ENCODE measurements around the gene MRLN.

MRLN gene

GRCh38 chr10:59781511-59781910 is 28.3 kb upstream of the MRLN start:
- DNase-seq (ENCODE audit: low spot score) = no peak
- no peak for TF ChIP-seq CTCF (IDR thresholded peaks at IDR 0.05; ENCODE audit: extremely low read depth, insufficient read depth, missing control alignments)
- in situ Hi-C loops (cut with MboI; ENCODE audit: low pct_unique_long_range_greater_than_20kb, low sequenced_read_pairs, unreplicated experiment) = no loop called here

DNA sequence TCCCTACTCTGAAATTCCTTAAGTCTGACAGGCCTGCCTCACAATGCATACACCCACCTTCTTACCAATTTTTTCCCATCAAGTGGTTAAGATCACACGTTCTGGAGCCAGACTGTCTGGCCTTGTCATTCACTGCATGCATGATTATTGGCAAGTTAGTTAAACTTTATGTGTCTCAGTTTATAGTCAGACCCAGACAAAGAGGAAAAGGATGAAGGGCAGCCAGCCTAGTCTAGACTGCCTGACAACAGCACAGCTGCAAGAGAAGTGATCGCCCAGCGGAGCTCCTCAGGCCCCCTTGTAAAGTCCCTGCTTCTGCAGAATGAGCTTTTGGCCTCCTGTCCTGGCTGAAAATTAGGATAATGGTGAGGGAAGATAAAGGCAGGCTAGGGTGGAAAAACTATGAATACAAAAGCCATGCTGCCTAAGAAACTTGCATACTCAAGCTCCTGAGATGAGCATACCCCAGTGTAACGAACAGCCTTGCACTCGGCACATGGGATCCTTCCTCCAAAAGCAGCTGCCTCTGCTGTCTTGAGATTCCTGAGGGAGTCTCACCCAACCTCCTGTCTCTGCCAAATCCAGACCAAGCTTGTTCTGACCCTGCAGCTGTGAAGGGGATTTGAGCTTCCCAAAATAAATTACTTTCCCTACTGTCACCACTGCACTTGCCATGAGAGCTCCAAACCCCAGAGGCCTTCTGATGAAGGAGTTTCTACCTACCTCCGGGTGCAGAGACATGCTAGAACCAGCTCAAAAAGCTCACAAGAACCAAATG is 26.7 kb upstream of the MRLN start:
- no peak for DNase-seq (ENCODE audit: low spot score)
- TF ChIP-seq CTCF (IDR thresholded peaks at IDR 0.05; ENCODE audit: extremely low read depth, insufficient read depth, missing control alignments) = no peak
- in situ Hi-C loops (cut with MboI; ENCODE audit: low pct_unique_long_range_greater_than_20kb, low sequenced_read_pairs, unreplicated experiment) = no loop called here

GRCh38 chr10:59774451-59774850 is 21.2 kb upstream of the MRLN start:
- no peak for DNase-seq (ENCODE audit: low spot score)
- in situ Hi-C loops (cut with MboI; ENCODE audit: low pct_unique_long_range_greater_than_20kb, low sequenced_read_pairs, unreplicated experiment) = no loop called here
- no peak for TF ChIP-seq CTCF (IDR thresholded peaks at IDR 0.05; ENCODE audit: extremely low read depth, insufficient read depth, missing control alignments)

DNA sequence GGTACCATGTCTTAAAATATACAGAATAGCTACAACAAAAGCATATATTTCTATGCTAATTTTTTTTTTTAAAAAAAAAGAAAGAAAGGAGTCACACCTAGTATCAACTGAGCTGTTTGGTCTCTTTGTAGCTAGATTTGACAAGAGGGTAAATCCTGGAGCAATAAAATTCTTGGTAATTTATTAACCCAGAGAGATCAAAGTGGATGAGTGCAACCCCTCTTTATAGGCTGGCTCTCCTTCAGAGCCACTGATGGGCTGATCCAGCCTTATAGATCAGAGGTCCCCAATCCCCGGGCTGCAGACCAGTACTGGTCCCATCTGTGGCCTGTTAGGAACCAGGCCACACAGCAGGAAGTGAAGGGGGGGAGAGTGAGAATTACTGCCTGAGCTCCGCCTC is 19.8 kb upstream of the MRLN start:
- DNase-seq (ENCODE audit: low spot score) = no peak
- no peak for TF ChIP-seq CTCF (IDR thresholded peaks at IDR 0.05; ENCODE audit: extremely low read depth, insufficient read depth, missing control alignments)
- in situ Hi-C loops (cut with MboI; ENCODE audit: low pct_unique_long_range_greater_than_20kb, low sequenced_read_pairs, unreplicated experiment) = no loop called here

DNA sequence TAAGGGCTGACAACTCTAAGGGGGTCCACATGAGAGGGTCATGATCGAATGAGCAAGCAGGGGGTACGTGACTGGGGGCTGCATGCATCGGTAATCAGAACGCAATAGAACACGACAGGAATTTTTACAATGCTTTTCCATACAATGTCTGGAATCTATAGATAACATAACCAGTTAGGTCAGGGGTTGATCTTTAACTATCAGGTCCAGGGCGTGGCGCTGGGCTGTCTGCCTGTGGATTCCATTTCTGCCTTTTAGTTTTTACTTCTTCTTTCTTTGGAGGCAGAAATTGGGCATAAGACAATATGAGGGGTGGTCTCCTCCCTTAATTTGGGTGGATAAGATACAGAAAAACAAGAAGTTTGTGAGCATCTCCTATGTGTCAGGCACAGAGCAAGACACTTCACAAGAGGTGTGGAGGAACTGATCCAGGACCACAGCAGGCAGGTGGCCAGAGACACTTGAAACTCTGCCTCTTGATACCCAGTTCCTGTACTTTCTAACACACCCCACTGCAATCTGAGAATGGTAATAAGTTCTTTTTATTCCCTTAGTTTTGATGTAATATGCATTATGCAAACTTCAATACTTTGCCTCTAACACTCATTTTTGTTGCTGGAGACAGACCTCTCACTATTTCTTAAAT is 18.0 kb upstream of the MRLN start:
- no peak for DNase-seq (ENCODE audit: low spot score)
- in situ Hi-C loops (cut with MboI; ENCODE audit: low pct_unique_long_range_greater_than_20kb, low sequenced_read_pairs, unreplicated experiment) = no loop called here
- TF ChIP-seq CTCF (IDR thresholded peaks at IDR 0.05; ENCODE audit: extremely low read depth, insufficient read depth, missing control alignments) = no peak

DNA sequence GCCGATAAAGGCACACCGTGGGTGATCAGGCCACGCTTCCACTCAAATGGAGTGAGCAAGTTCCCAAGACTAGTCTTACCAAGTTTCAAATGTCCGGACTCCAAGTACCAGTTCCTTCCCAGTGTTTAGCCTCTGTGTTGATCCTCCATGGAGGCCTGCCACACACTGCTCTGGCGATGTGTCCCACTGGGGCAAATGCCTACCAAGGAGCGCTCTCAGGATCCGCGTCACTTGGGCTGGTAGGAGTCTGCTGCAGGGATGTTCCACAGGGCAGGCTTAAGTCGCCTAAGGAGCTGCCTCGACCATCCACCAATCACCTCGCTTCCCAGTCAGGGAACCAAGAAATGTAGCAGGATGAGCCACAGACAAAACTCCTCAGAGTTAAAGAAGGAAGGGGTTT is 17.4 kb upstream of the MRLN start:
- no peak for DNase-seq (ENCODE audit: low spot score)
- in situ Hi-C loops (cut with MboI; ENCODE audit: low pct_unique_long_range_greater_than_20kb, low sequenced_read_pairs, unreplicated experiment) = no loop called here
- TF ChIP-seq CTCF (IDR thresholded peaks at IDR 0.05; ENCODE audit: extremely low read depth, insufficient read depth, missing control alignments) = no peak

All from GM13977 (cell line).